ENCODE data around the gene ECHS1.

DNA sequence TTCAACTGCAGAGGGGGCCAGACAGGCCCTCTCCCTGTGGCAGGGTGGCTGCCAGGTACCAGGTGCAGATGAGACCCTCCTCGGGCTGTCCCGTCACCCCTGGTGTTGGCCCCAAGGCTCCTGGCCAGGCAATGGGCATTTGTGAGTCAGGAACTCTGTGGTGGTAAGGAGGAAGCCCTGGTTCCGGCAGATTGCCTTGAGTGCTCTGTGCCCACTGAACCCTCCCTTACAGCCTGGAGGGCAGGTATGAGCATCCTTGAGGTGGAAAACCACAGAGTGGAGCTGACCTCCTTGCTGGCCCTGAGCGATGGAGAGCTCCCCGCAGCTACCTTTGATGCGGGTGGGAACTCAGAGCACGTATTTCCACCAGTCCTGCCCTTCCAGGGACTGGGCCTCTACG is 7.9 kb upstream of the ECHS1 start:
- no peak for TF ChIP-seq SMC3 (conservative IDR thresholded peaks at IDR 0.05; ENCODE audit: poor library complexity)
- TF ChIP-seq, protein P1, sequence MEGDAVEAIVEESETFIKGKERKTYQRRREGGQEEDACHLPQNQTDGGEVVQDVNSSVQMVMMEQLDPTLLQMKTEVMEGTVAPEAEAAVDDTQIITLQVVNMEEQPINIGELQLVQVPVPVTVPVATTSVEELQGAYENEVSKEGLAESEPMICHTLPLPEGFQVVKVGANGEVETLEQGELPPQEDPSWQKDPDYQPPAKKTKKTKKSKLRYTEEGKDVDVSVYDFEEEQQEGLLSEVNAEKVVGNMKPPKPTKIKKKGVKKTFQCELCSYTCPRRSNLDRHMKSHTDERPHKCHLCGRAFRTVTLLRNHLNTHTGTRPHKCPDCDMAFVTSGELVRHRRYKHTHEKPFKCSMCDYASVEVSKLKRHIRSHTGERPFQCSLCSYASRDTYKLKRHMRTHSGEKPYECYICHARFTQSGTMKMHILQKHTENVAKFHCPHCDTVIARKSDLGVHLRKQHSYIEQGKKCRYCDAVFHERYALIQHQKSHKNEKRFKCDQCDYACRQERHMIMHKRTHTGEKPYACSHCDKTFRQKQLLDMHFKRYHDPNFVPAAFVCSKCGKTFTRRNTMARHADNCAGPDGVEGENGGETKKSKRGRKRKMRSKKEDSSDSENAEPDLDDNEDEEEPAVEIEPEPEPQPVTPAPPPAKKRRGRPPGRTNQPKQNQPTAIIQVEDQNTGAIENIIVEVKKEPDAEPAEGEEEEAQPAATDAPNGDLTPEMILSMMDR (IDR thresholded peaks at IDR 0.05; ENCODE audit: poor library complexity, severe bottlenecking), result no peak

Data from neural cell (in vitro differentiated cells).